ENCODE measurements around the gene LOXHD1. TPM values are rescaled to one million over a fixed set of nuclear protein-coding genes. Genes with fewer than 3 reads are reported as not detected.

LOXHD1 gene
- polyA plus RNA-seq, 6 donors from 2014 or later, result not detected

GRCh38 chr18:46609048-46609447 is 48.0 kb downstream of the LOXHD1 start:
- Mint-ChIP-seq H3K9me3 (no peaks in the 10 kb centered on the region), H3K4me1 (no peaks in the 10 kb centered on the region), H3K27ac (no peak overlapping the region), H3K27me3 (peaks cover 5 to 15% (median 9%) of the 10 kb centered on the region in 3 donors), H3K4me3 (no peak overlapping the region), H3K36me3 (no peaks in the 10 kb centered on the region)
- ATAC-seq (ENCODE audit: low read depth in 2 of 2) (no peak), DNase-seq (no peak)

DNA sequence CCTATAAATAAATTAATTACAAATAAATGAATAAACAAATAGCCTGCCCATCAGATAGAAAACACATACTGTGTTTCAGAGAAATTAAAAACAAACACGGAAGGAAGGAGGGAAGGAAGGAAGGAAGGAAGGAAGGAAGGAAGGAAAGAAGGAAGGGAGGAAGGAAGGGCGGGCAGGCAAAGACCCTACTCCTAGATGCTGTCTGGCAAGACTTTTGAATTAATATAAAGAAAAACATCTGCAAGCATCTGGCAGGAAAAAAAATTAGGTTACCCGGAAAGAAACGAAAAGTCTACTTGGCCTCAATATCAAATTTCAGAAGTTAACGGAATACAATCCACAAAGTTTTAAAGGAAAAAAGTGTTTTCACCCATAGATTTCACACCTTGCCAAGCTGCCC is 49.1 kb downstream of the LOXHD1 start:
- no peak overlapping the region for H3K27ac Mint-ChIP-seq
- DNase-seq (no peak), ATAC-seq (ENCODE audit: low read depth in 2 of 2) (no peak)
- H3K27me3 Mint-ChIP-seq, result peaks cover 11 to 19% (median 17%) of the 10 kb centered on the region in 3 donors
- no peaks in the 10 kb centered on the region for H3K36me3 Mint-ChIP-seq
- H3K9me3 Mint-ChIP-seq, result no peaks in the 10 kb centered on the region
- no peaks in the 10 kb centered on the region for H3K4me1 Mint-ChIP-seq
- H3K4me3 Mint-ChIP-seq, result no peak overlapping the region

DNA sequence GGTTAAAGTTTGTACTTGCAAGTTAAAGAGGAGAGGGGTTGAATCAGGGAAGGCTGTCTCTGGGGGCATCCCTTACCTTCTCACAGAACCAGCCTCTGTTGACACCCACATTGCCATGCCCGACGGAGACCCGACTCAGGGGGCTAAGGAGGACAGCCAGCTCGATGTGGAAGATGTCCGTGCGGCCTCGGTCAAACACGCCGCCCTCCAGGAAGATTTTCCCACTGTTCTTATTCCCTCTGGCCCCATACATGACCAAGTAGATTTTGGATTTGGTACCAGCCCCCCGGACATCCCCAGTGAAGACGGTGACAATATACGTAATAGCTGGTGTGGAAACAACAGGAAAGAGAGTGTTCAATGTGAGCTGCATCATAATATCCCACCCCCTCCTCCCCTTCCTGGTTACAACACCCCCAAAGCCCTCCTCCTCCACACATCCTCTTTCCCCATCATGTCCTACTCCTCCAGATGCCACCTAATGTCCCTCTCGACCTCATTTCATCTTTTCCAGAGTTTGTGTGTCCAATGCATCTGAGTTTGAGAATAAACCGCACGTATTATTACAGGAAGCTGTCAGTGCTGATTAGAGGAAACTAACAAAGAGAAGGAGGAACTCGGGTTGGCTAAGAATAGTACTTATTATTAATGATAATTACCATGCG is 55.7 kb downstream of the LOXHD1 start:
- H3K9me3 Mint-ChIP-seq, result peaks cover 0 to 2% (median 0%) of the 10 kb centered on the region in 7 donors
- H3K4me3 Mint-ChIP-seq, result no peak overlapping the region
- ATAC-seq (ENCODE audit: low read depth in 2 of 2) (no peak), DNase-seq (no peak)
- H3K27me3 Mint-ChIP-seq, result peaks cover 16 to 25% (median 24%) of the 10 kb centered on the region in 3 donors
- H3K36me3 Mint-ChIP-seq, result no peaks in the 10 kb centered on the region
- peaks cover 0 to 6% (median 0%) of the 10 kb centered on the region in 3 donors for H3K4me1 Mint-ChIP-seq
- no peak overlapping the region for H3K27ac Mint-ChIP-seq

DNA sequence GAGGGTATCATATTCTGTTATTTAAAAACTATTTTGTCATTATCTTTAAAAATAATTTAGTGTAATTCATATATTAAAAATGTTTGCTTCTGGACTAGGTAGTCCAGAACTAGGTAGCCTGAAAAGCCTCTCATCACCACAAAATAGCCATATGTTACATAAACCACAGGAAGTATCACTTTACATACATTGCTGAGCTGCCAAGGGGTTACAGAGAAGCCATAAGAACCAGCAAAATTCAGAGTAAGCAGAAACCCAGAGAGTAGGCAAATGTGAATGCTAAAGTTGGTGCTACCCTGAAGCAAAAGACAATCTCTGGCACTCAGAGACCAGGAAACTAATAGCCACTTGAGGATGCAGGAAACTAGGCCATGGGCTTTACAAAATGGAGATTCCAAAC is 60.9 kb downstream of the LOXHD1 start:
- Mint-ChIP-seq H3K4me3 (no peak overlapping the region), H3K27ac (no peak overlapping the region), H3K36me3 (no peaks in the 10 kb centered on the region), H3K27me3 (peaks cover 18 to 26% (median 23%) of the 10 kb centered on the region in 3 donors), H3K4me1 (no peaks in the 10 kb centered on the region), H3K9me3 (peaks cover 0 to 2% (median 0%) of the 10 kb centered on the region in 7 donors)
- no peak for DNase-seq
- no peak for ATAC-seq (ENCODE audit: low read depth in 2 of 2)

DNA sequence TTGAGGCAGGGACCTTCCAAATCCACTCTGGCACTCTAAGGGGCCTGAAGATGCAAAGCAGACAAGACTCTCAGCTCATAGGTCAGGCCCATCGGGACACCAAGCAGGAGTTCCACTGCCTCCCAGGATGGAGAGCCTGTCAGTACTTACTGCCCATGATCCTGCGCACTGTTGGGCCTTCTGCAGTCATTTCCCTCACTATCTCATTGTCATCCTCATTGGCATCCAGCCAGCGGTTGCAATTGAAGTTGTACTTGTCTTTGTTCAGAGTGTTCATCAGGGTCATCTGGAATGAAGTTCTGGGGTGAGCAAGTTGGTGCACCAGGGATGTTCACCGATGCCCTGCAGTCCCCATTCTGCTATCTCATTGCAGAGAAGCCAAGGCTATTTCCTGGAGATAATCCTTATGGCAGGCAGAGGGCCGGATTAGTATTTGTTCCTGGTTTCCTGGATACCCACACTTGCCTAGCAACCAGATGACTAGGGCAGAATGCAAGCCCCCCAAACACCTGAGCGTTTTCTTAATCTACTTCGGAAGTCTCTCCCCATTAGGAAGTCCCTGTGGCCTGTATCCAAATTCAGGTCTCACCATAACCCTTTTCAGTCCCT is 65.1 kb downstream of the LOXHD1 start:
- peaks cover 0 to 2% (median 0%) of the 10 kb centered on the region in 7 donors for H3K9me3 Mint-ChIP-seq
- no peak for ATAC-seq (ENCODE audit: low read depth in 2 of 2)
- H3K4me3 Mint-ChIP-seq, result no peak overlapping the region
- H3K27me3 Mint-ChIP-seq, result peaks cover 21 to 34% (median 25%) of the 10 kb centered on the region in 3 donors
- no peak overlapping the region for H3K27ac Mint-ChIP-seq
- DNase-seq, result no peak
- H3K4me1 Mint-ChIP-seq, result no peaks in the 10 kb centered on the region
- no peaks in the 10 kb centered on the region for H3K36me3 Mint-ChIP-seq

- DNase-seq, result no peak
- H3K36me3 Mint-ChIP-seq, result no peaks in the 10 kb centered on the region
- no peaks in the 10 kb centered on the region for H3K4me1 Mint-ChIP-seq
- no peak for ATAC-seq (ENCODE audit: low read depth in 2 of 2)
- no peaks in the 10 kb centered on the region for H3K9me3 Mint-ChIP-seq
- H3K4me3 Mint-ChIP-seq, result no peak overlapping the region
- H3K27me3 Mint-ChIP-seq, result peaks cover 14 to 26% (median 25%) of the 10 kb centered on the region in 3 donors
- H3K27ac Mint-ChIP-seq, result no peak overlapping the region
These were observed 66.9 kb downstream of the LOXHD1 start for GRCh38 chr18:46590103-46590502.

DNA sequence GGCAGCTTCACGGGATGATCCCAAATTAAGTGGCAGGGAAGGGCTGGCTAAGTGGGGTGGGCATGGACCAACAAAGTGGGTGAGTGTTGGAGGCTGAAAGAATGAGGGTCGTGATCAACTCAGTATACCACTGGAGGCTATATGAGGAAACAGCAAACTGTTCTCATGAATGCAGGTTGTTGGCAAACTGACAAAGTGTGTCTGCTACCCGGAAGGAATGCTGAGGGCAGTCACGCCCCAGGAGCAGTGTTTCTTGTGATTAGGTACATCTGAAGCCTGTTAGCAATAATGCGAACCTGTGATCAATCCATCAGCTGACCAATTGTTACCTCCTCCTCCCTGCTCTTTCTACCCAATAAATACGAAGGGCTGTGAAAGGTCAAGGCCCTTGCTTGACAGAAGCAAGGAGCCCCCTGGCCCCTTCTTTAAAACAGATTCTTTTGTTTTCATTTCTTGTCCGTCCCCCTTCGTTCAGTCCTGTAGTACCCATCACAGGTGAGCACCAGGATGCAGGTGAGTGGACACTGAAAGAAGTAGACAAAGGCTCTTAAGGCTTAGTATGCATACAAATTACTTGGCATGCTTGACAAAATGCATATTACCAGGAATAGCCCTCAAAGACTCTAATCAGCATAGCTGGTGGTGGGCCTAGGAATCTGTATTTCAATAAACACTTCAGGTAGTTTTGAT is 67.9 kb downstream of the LOXHD1 start:
- no peaks in the 10 kb centered on the region for H3K9me3 Mint-ChIP-seq
- H3K4me3 Mint-ChIP-seq, result no peak overlapping the region
- no peaks in the 10 kb centered on the region for H3K36me3 Mint-ChIP-seq
- H3K4me1 Mint-ChIP-seq, result no peaks in the 10 kb centered on the region
- DNase-seq (no peak), ATAC-seq (ENCODE audit: low read depth in 2 of 2) (no peak)
- H3K27me3 Mint-ChIP-seq, result peaks cover 10 to 17% (median 15%) of the 10 kb centered on the region in 3 donors
- H3K27ac Mint-ChIP-seq, result no peak overlapping the region

- Mint-ChIP-seq H3K27me3 (peaks cover 1 to 15% (median 10%) of the 10 kb centered on the region in 3 donors), H3K4me3 (no peak overlapping the region), H3K4me1 (no peaks in the 10 kb centered on the region), H3K27ac (no peak overlapping the region), H3K9me3 (peaks cover 0 to 5% (median 2%) of the 10 kb centered on the region in 7 donors), H3K36me3 (no peaks in the 10 kb centered on the region)
- ATAC-seq (ENCODE audit: low read depth in 2 of 2) (no peak), DNase-seq (no peak)
These were observed 69.4 kb downstream of the LOXHD1 start for GRCh38 chr18:46587600-46587999.

DNA sequence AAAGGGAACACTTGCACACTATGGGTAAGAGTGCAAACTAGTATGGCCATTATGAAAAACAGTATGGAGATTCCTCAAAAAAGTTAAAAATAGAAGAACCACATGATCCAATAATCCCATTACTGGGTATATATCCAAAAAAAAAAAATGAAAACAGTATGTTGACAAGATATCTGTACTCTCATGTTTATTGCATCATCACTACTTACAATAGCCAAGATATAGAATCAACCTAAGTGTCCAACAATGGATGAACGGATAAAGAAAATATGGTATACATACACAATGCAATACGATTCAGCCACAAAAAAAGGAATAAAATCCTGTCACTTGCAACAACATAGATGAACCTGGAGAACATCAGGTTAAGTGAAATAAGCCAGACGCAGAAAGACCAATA is 73.3 kb downstream of the LOXHD1 start:
- DNase-seq (no peak), ATAC-seq (ENCODE audit: low read depth in 2 of 2) (no peak)
- no peak overlapping the region for H3K27ac Mint-ChIP-seq
- H3K4me3 Mint-ChIP-seq, result no peak overlapping the region
- peaks cover 0 to 39% (median 20%) of the 10 kb centered on the region in 3 donors for H3K27me3 Mint-ChIP-seq
- peaks cover 0 to 25% of the 10 kb centered on the region in 2 donors for H3K36me3 Mint-ChIP-seq
- H3K9me3 Mint-ChIP-seq, result peaks cover 13 to 36% (median 22%) of the 10 kb centered on the region in 7 donors
- H3K4me1 Mint-ChIP-seq, result no peaks in the 10 kb centered on the region

DNA sequence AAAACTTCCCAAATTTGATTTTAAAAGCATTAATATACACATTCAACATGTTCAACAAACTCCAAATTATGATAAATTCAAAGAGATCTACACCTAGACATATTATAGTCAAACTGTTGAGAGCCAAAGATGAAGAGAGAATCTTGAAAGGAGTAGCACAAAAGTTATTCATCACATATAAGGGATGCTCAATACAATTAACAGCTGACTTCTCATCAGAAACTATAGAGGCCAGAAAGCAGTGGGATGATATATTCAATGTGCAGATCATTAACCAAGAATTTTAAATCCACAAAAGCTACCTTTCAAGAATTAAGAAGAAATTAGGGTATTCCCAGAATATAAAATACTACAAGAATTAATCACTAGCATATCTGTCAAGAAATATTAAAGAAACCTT is 75.4 kb downstream of the LOXHD1 start:
- no peak overlapping the region for H3K27ac Mint-ChIP-seq
- H3K9me3 Mint-ChIP-seq, result peaks cover 13 to 36% (median 23%) of the 10 kb centered on the region in 7 donors
- DNase-seq, result no peak
- ATAC-seq (ENCODE audit: low read depth in 2 of 2), result no peak
- H3K4me1 Mint-ChIP-seq, result no peaks in the 10 kb centered on the region
- peaks cover 0 to 25% of the 10 kb centered on the region in 2 donors for H3K36me3 Mint-ChIP-seq
- no peak overlapping the region for H3K4me3 Mint-ChIP-seq
- H3K27me3 Mint-ChIP-seq, result peaks cover 5 to 46% (median 15%) of the 10 kb centered on the region in 3 donors

DNA sequence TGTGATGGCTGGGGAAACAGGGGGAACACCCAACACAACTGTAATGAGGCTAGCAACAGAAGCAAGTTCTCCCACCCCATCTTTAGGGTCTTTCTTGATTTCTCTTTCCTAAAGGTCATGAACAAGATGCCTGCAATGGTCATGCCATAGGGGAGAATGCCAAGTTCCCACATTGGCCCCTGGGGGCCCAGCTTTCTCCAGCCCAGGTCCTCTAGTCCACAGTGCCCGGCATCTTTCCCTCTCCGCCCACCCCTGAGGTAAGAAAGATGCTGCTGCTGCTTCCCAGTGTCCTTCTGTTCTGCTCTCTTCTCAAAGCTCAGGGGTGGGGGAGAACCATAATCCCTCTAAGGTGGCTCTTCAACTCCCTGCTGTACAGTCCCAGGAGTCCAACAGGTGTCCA is 78.0 kb downstream of the LOXHD1 start:
- Mint-ChIP-seq H3K9me3 (peaks cover 13 to 36% (median 23%) of the 10 kb centered on the region in 7 donors), H3K4me3 (no peak overlapping the region), H3K4me1 (no peaks in the 10 kb centered on the region), H3K36me3 (peaks cover 0 to 25% of the 10 kb centered on the region in 2 donors), H3K27me3 (peaks cover 5 to 53% (median 19%) of the 10 kb centered on the region in 3 donors), H3K27ac (no peak overlapping the region)
- DNase-seq, result no peak
- ATAC-seq (ENCODE audit: low read depth in 2 of 2), result no peak

GRCh38 chr18:46577546-46577945 is 79.5 kb downstream of the LOXHD1 start:
- Mint-ChIP-seq H3K4me1 (no peaks in the 10 kb centered on the region), H3K36me3 (peaks cover 0 to 25% of the 10 kb centered on the region in 2 donors), H3K4me3 (no peak overlapping the region), H3K27me3 (peaks cover 5 to 48% (median 19%) of the 10 kb centered on the region in 3 donors), H3K9me3 (peaks cover 13 to 32% (median 21%) of the 10 kb centered on the region in 7 donors), H3K27ac (no peak overlapping the region)
- ATAC-seq (ENCODE audit: low read depth in 2 of 2), result no peak
- no peak for DNase-seq

GRCh38 chr18:46575851-46576250 is 81.2 kb downstream of the LOXHD1 start:
- ATAC-seq (ENCODE audit: low read depth in 2 of 2), result no peak
- no peak overlapping the region for H3K4me3 Mint-ChIP-seq
- DNase-seq, result no peak
- peaks cover 0 to 15% of the 10 kb centered on the region in 2 donors for H3K36me3 Mint-ChIP-seq
- H3K4me1 Mint-ChIP-seq, result no peaks in the 10 kb centered on the region
- H3K27ac Mint-ChIP-seq, result no peak overlapping the region
- H3K27me3 Mint-ChIP-seq, result peaks cover 5 to 40% (median 18%) of the 10 kb centered on the region in 3 donors
- H3K9me3 Mint-ChIP-seq, result peaks cover 2 to 18% (median 9%) of the 10 kb centered on the region in 7 donors

- ATAC-seq (ENCODE audit: low read depth in 2 of 2) (no peak), DNase-seq (no peak)
- peaks cover 0 to 7% (median 3%) of the 10 kb centered on the region in 7 donors for H3K9me3 Mint-ChIP-seq
- peaks cover 0 to 4% of the 10 kb centered on the region in 2 donors for H3K36me3 Mint-ChIP-seq
- no peak overlapping the region for H3K4me3 Mint-ChIP-seq
- H3K27me3 Mint-ChIP-seq, result peaks cover 5 to 35% (median 10%) of the 10 kb centered on the region in 3 donors
- no peak overlapping the region for H3K27ac Mint-ChIP-seq
- no peaks in the 10 kb centered on the region for H3K4me1 Mint-ChIP-seq
These were observed 82.3 kb downstream of the LOXHD1 start for GRCh38 chr18:46574743-46575115.
